ENCODE results near the gene FADS1. TPM values are rescaled to one million over a fixed set of nuclear protein-coding genes. Genes with fewer than 3 reads are reported as not detected.

Gene FADS1
- total RNA-seq, 1 experiment from 2014 or later = 105 TPM

GRCh38 chr11:61866231-61866957 is 49.6 kb upstream of the FADS1 start:
- Mint-ChIP-seq H3K4me3 (no peak overlapping the region), H3K36me3 (peaks cover 28% of the 10 kb centered on the region), H3K4me1 (peaks cover 13% of the 10 kb centered on the region), H3K27me3 (ENCODE audit: low read depth) (peaks cover 3% of the 10 kb centered on the region), H3K27ac (no peak overlapping the region; the same call in 1 of the 2 replicates), H3K9me3 (no peaks in the 10 kb centered on the region)
- TF ChIP-seq SMAD3 (CRISPR knock-in tag; IDR thresholded peaks at IDR 0.05; ENCODE audit: borderline replicate concordance) (no peak), NR1H2 (CRISPR knock-in tag; IDR thresholded peaks at IDR 0.05) (no peak), ZNF532 (CRISPR knock-in tag; IDR thresholded peaks at IDR 0.05; ENCODE audit: borderline replicate concordance) (no peak), TP53 (CRISPR knock-in tag; IDR thresholded peaks at IDR 0.05) (no peak), HMGA2 (CRISPR knock-in tag; IDR thresholded peaks at IDR 0.05) (no peak), IRF2 (CRISPR knock-in tag; IDR thresholded peaks at IDR 0.05; ENCODE audit: borderline replicate concordance, low read depth) (no peak), SP1 (CRISPR knock-in tag; conservative IDR thresholded peaks at IDR 0.05) (no peak), RELA (CRISPR knock-in tag; IDR thresholded peaks at IDR 0.05; ENCODE audit: borderline replicate concordance) (no peak), PRRX2 (CRISPR knock-in tag; IDR thresholded peaks at IDR 0.05) (no peak), MYBL2 (CRISPR knock-in tag; IDR thresholded peaks at IDR 0.05) (no peak), ZNF232 (CRISPR knock-in tag; IDR thresholded peaks at IDR 0.05) (no peak), FOXP1 (CRISPR knock-in tag; IDR thresholded peaks at IDR 0.05; ENCODE audit: borderline replicate concordance) (no peak), GRHL2 (CRISPR knock-in tag; IDR thresholded peaks at IDR 0.05; ENCODE audit: insufficient replicate concordance, severe bottlenecking) (no peak), ATF1 (CRISPR knock-in tag; IDR thresholded peaks at IDR 0.05) (no peak), RORB (CRISPR knock-in tag; IDR thresholded peaks at IDR 0.05) (no peak), ATF3 (CRISPR knock-in tag; conservative IDR thresholded peaks at IDR 0.05) (no peak), KAT7 (CRISPR knock-in tag; IDR thresholded peaks at IDR 0.05; ENCODE audit: borderline replicate concordance) (no peak), PREB (CRISPR knock-in tag; IDR thresholded peaks at IDR 0.05; ENCODE audit: borderline replicate concordance) (no peak), CBFB (CRISPR knock-in tag; IDR thresholded peaks at IDR 0.05; ENCODE audit: low read depth) (no peak)
- ATAC-seq (no peak), DNase-seq (ENCODE audit: low spot score) (no peak)
- ChIA-PET POLR2A (interaction anchor here (0.6 to 1.5 kb wide), 4 partner anchors 28 to 96 kb away, joined by 3 to 5 read pairs (median 4); no protein-coding TSS in a partner anchor), CTCF (interaction anchor here (0.6 to 1.6 kb wide), 5 partner anchors 32 to 242 kb away, joined by 3 to 10 read pairs (median 3); no protein-coding TSS in a partner anchor)
